Epithelial cell of esophagus (primary cell): ENCODE results near the gene CD83.

ENCODE experiments used
- DNase-seq: peaks from one replicate; pipeline ENCODE4 v3.0.0; 2010; ENCODE audit warnings: low read depth
- H3K4me3 ChIP-seq: 2 replicates; pipeline ENCODE4 v1.5.1; 2011; ENCODE audit warnings: mild to moderate bottlenecking, low read length, control low read depth
- CTCF ChIP-seq: IDR thresholded peaks from 2 replicates; pipeline ENCODE4 v1.5.1; 2011; ENCODE audit warnings: low read depth, mild to moderate bottlenecking, low read length, control low read depth, inconsistent platforms; ENCODE audit not compliant: insufficient read depth; ENCODE audit errors: missing control alignments

CD83 gene

GRCh38 chr6:14153228-14153627 lies 35.7 kb downstream of the CD83 start:
- TF ChIP-seq CTCF: no peak

GRCh38 chr6:14159090-14159489 lies 41.5 kb downstream of the CD83 start:
- TF ChIP-seq CTCF: no peak
- no peak overlapping the region for H3K4me3 ChIP-seq
- DNase-seq: no peak

More at GRCh38 chr6:14153228-14153627, 35.7 kb downstream of the CD83 start:
- no peak for DNase-seq
- H3K4me3 ChIP-seq: no peak overlapping the region

- H3K4me3 ChIP-seq: no peak overlapping the region
- TF ChIP-seq CTCF: no peak
- no peak for DNase-seq
Observed at GRCh38 chr6:14162826-14163225, 45.3 kb downstream of the CD83 start.

GRCh38 chr6:14165091-14165490 lies 47.5 kb downstream of the CD83 start:
- TF ChIP-seq CTCF: no peak
- no peak overlapping the region for H3K4me3 ChIP-seq
- peak; percentile 64 for DNase-seq

GRCh38 chr6:14166839-14167238 lies 49.3 kb downstream of the CD83 start:
- DNase-seq: no peak
- no peak overlapping the region for H3K4me3 ChIP-seq
- no peak for TF ChIP-seq CTCF

- DNase-seq: no peak
- TF ChIP-seq CTCF: no peak
Observed at GRCh38 chr6:14170128-14170527, 52.6 kb downstream of the CD83 start.

GRCh38 chr6:14172562-14172961 lies 55.0 kb downstream of the CD83 start:
- no peak overlapping the region for H3K4me3 ChIP-seq
- DNase-seq: peak; percentile 25
- no peak for TF ChIP-seq CTCF

More at GRCh38 chr6:14170128-14170527, 52.6 kb downstream of the CD83 start:
- no peak overlapping the region for H3K4me3 ChIP-seq
